Measurements from ENCODE around the gene NRF1.

Gene NRF1

GRCh38 chr7:129750091-129750490 lies 138.6 kb downstream of the NRF1 start:
- Histone ChIP-seq H3K27me3 (replicated peaks; ENCODE audit: control insufficient read depth, insufficient read depth, low read length) (no peaks in the 10 kb centered on the region), H3K4me3 (replicated peaks; ENCODE audit: low read depth, low read length) (no peak overlapping the region), H3K36me3 (ENCODE audit: control insufficient read depth, insufficient read depth, low read length) (no peaks in the 10 kb centered on the region; the same call in 1 of the 2 replicates)
- TF ChIP-seq CTCF (IDR thresholded peaks at IDR 0.05; ENCODE audit: insufficient read depth, low read length, poor library complexity, severe bottlenecking): no peak
- DNase-seq (ENCODE audit: extremely low read depth, insufficient read length): no peak

- no peak for TF ChIP-seq CTCF (IDR thresholded peaks at IDR 0.05; ENCODE audit: insufficient read depth, low read length, poor library complexity, severe bottlenecking)
- H3K27me3 ChIP-seq (replicated peaks; ENCODE audit: control insufficient read depth, insufficient read depth, low read length): no peaks in the 10 kb centered on the region
- H3K4me3 ChIP-seq (replicated peaks; ENCODE audit: low read depth, low read length): no peak overlapping the region
- peaks cover under 1% of the 10 kb centered on the region; the same call in 1 of the 2 replicates for H3K36me3 ChIP-seq (ENCODE audit: control insufficient read depth, insufficient read depth, low read length)
- DNase-seq (ENCODE audit: extremely low read depth, insufficient read length): no peak
These were observed 139.0 kb downstream of the NRF1 start for GRCh38 chr7:129750501-129750900.

GRCh38 chr7:129751916-129752315 lies 140.4 kb downstream of the NRF1 start:
- no peak for DNase-seq (ENCODE audit: extremely low read depth, insufficient read length)
- no peak for TF ChIP-seq CTCF (IDR thresholded peaks at IDR 0.05; ENCODE audit: insufficient read depth, low read length, poor library complexity, severe bottlenecking)
- Histone ChIP-seq H3K4me3 (replicated peaks; ENCODE audit: low read depth, low read length) (no peak overlapping the region), H3K27me3 (replicated peaks; ENCODE audit: control insufficient read depth, insufficient read depth, low read length) (no peaks in the 10 kb centered on the region), H3K36me3 (ENCODE audit: control insufficient read depth, insufficient read depth, low read length) (peaks cover 3% of the 10 kb centered on the region)

GRCh38 chr7:129752760-129753159 lies 141.2 kb downstream of the NRF1 start:
- Histone ChIP-seq H3K36me3 (ENCODE audit: control insufficient read depth, insufficient read depth, low read length) (peaks cover 3% of the 10 kb centered on the region), H3K4me3 (replicated peaks; ENCODE audit: low read depth, low read length) (no peak overlapping the region), H3K27me3 (replicated peaks; ENCODE audit: control insufficient read depth, insufficient read depth, low read length) (no peaks in the 10 kb centered on the region)
- TF ChIP-seq CTCF (IDR thresholded peaks at IDR 0.05; ENCODE audit: insufficient read depth, low read length, poor library complexity, severe bottlenecking): no peak
- no peak for DNase-seq (ENCODE audit: extremely low read depth, insufficient read length)

GRCh38 chr7:129754406-129754805 lies 142.9 kb downstream of the NRF1 start:
- no peak for TF ChIP-seq CTCF (IDR thresholded peaks at IDR 0.05; ENCODE audit: insufficient read depth, low read length, poor library complexity, severe bottlenecking)
- no peak for DNase-seq (ENCODE audit: extremely low read depth, insufficient read length)
- peaks cover 3% of the 10 kb centered on the region for H3K36me3 ChIP-seq (ENCODE audit: control insufficient read depth, insufficient read depth, low read length)
- no peak overlapping the region for H3K4me3 ChIP-seq (replicated peaks; ENCODE audit: low read depth, low read length)
- no peaks in the 10 kb centered on the region for H3K27me3 ChIP-seq (replicated peaks; ENCODE audit: control insufficient read depth, insufficient read depth, low read length)

GRCh38 chr7:129757991-129758390 lies 146.5 kb downstream of the NRF1 start:
- DNase-seq (ENCODE audit: extremely low read depth, insufficient read length): no peak
- no peak for TF ChIP-seq CTCF (IDR thresholded peaks at IDR 0.05; ENCODE audit: insufficient read depth, low read length, poor library complexity, severe bottlenecking)
- Histone ChIP-seq H3K4me3 (replicated peaks; ENCODE audit: low read depth, low read length) (no peak overlapping the region), H3K36me3 (ENCODE audit: control insufficient read depth, insufficient read depth, low read length) (peaks cover 3% of the 10 kb centered on the region), H3K27me3 (replicated peaks; ENCODE audit: control insufficient read depth, insufficient read depth, low read length) (no peaks in the 10 kb centered on the region)
